BLaER1 (cell line): ENCODE results near the gene SLC26A5.
A peak's percentile ranks its signal among the peaks of the same experiment; 100 is the strongest.
"Not testable (repeated sequence)": the region's sequence is repeated elsewhere in the genome, so short reads cannot be mapped to it uniquely, and the experiment has no call there.

Experiments
- H3K27ac ChIP-seq: shearing (Covaris generic); formaldehyde crosslinking; 2 replicates; pipeline ENCODE4 v1.8.1; 2022
- H3K27me3 ChIP-seq: shearing (Covaris generic); formaldehyde crosslinking; 2 replicates; pipeline ENCODE4 v1.8.1; 2022
- H3K36me3 ChIP-seq: shearing (Covaris generic); formaldehyde crosslinking; 2 replicates; pipeline ENCODE4 v1.8.1; 2022
- H3K4me1 ChIP-seq: shearing (Covaris generic); formaldehyde crosslinking; 2 replicates; pipeline ENCODE4 v1.8.1; 2022
- H3K4me2 ChIP-seq: shearing (Covaris generic); formaldehyde crosslinking; 2 replicates; pipeline ENCODE4 v1.8.1; 2022
- H3K4me3 ChIP-seq: shearing (Covaris generic); formaldehyde crosslinking; 2 replicates; pipeline ENCODE4 v1.8.1; 2022
- H3K9ac ChIP-seq: shearing (Covaris generic); formaldehyde crosslinking; 2 replicates; pipeline ENCODE4 v1.8.1; 2022
- H3K9me3 ChIP-seq: shearing (Covaris generic); formaldehyde crosslinking; 2 replicates; pipeline ENCODE4 v1.8.1; 2022
- H4K20me1 ChIP-seq: shearing (Covaris generic); formaldehyde crosslinking; 2 replicates; pipeline ENCODE4 v1.8.1; 2022
- Cebpa-rat ChIP-seq: shearing (Covaris generic); IDR thresholded peaks from 2 replicates; pipeline ENCODE4 v1.8.1; 2022

SLC26A5 gene

DNA sequence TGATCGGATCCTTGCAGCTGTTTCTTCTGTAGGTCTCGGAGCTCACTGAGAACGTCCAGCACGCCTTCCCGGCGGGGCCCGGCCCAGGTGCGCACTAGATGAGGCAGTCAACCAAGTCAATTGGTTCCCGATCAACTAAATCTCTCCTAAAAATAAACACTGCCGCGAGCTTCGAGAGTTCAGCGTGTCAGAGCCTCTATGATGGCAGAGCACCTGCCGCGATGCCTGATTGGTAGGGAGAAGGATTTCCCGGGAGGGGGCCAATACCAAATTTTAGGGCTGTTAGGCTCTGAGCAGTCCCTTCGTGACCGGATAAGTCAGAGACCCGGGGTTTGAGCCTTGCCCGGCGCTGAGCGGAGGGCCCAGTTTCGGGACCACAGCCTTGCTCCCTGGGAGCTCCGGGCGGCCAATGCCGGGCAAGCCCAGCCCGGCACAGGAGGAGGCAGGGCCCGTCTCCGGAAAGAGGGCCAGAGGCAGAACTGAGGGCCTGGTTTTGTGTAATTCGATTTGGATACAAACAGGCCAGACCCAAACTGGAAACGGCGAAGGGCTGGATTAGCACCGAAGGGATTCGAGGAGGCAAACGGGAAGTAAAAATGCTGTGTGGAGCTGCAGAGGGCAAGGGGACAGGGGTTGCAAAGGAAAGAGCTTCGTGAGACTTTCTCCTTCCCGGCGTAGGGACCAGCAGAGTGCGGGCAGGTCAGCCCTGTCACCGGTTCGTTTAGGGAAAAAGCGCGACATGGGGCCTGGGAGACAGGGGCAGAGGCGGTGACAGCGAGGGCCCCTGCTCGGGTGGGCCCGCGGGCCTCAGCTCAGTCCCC lies 569 bp downstream of the SLC26A5 start:
- Histone ChIP-seq H3K27ac (no peak overlapping the region), H3K27me3 (peaks cover 50% of the 10 kb centered on the region), H3K4me2 (peak overlapping the region; percentile 68), H3K4me1 (peaks cover 11% of the 10 kb centered on the region), H3K4me3 (peak overlapping the region; percentile 54), H3K9ac (no peak overlapping the region), H3K9me3 (peaks cover 5% of the 10 kb centered on the region; the same call in 1 of the 2 replicates), H3K36me3 (no peaks in the 10 kb centered on the region), H4K20me1 (peaks cover 27% of the 10 kb centered on the region)
- TF ChIP-seq Cebpa-rat, result no peak

GRCh38 chr7:103439661-103440060 lies 6.3 kb downstream of the SLC26A5 start:
- Histone ChIP-seq H3K4me3 (no peak overlapping the region), H3K4me1 (no peaks in the 10 kb centered on the region), H4K20me1 (peaks cover 4% of the 10 kb centered on the region; the same call in 1 of the 2 replicates), H3K9ac (no peak overlapping the region), H3K36me3 (no peaks in the 10 kb centered on the region), H3K27me3 (peaks cover 21% of the 10 kb centered on the region), H3K9me3 (no peaks in the 10 kb centered on the region), H3K27ac (no peak overlapping the region), H3K4me2 (no peak overlapping the region)
- TF ChIP-seq Cebpa-rat, result no peak

DNA sequence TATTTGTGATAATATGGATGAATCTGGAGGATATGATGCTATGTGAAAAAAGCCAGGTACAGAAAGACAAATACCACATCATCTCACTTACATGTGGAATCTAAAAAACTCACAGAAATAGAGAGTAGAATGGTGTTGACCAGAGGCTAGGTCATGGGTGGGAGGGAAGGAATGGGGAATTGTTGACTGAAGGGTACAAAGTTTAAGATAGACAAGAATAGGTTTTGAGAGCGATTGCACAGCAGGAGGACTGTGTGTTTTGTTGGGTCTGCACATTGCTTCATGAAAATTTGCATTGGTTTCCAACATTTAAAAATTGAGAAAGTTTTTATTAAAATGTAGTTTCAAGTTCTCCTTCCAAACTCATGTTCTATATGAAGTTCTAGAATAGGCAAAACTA lies 8.4 kb downstream of the SLC26A5 start:
- no peaks in the 10 kb centered on the region for H4K20me1 ChIP-seq
- H3K36me3 ChIP-seq, result no peaks in the 10 kb centered on the region
- H3K27me3 ChIP-seq, result 0 out of 2 replicates have a peak, but pooled peaks cover under 1% of the 10 kb centered on the region
- H3K4me2 ChIP-seq, result no peak overlapping the region
- H3K9ac ChIP-seq, result no peak overlapping the region
- no peak for TF ChIP-seq Cebpa-rat
- H3K9me3 ChIP-seq, result peaks cover 6% of the 10 kb centered on the region; the same call in 1 of the 2 replicates
- peaks cover 12% of the 10 kb centered on the region for H3K4me1 ChIP-seq
- H3K27ac ChIP-seq, result no peak overlapping the region
- no peak overlapping the region for H3K4me3 ChIP-seq

GRCh38 chr7:103432712-103433111 lies 13.3 kb downstream of the SLC26A5 start:
- no peak overlapping the region for H3K27ac ChIP-seq
- peaks cover 22% of the 10 kb centered on the region for H3K4me1 ChIP-seq
- peaks cover 6% of the 10 kb centered on the region; the same call in 1 of the 2 replicates for H3K9me3 ChIP-seq
- TF ChIP-seq Cebpa-rat, result no peak
- peak overlapping the region; percentile 61 for H3K4me2 ChIP-seq
- H4K20me1 ChIP-seq, result no peaks in the 10 kb centered on the region
- no peak overlapping the region for H3K4me3 ChIP-seq
- no peaks in the 10 kb centered on the region for H3K36me3 ChIP-seq
- no peak overlapping the region for H3K9ac ChIP-seq
- H3K27me3 ChIP-seq, result no peaks in the 10 kb centered on the region

GRCh38 chr7:103425177-103425576 lies 20.8 kb downstream of the SLC26A5 start:
- no peaks in the 10 kb centered on the region for H4K20me1 ChIP-seq
- H3K4me1 ChIP-seq, result no peaks in the 10 kb centered on the region
- H3K9me3 ChIP-seq, result no peaks in the 10 kb centered on the region
- no peaks in the 10 kb centered on the region for H3K36me3 ChIP-seq
- H3K27ac ChIP-seq, result no peak overlapping the region
- H3K27me3 ChIP-seq, result no peaks in the 10 kb centered on the region
- TF ChIP-seq Cebpa-rat, result no peak
- no peak overlapping the region for H3K9ac ChIP-seq
- H3K4me2 ChIP-seq, result no peak overlapping the region
- no peak overlapping the region for H3K4me3 ChIP-seq

- Histone ChIP-seq H3K4me2 (no peak overlapping the region), H3K36me3 (no peaks in the 10 kb centered on the region), H3K4me3 (no peak overlapping the region), H3K27ac (no peak overlapping the region), H3K9me3 (no peaks in the 10 kb centered on the region), H3K9ac (no peak overlapping the region), H4K20me1 (no peaks in the 10 kb centered on the region), H3K27me3 (no peaks in the 10 kb centered on the region), H3K4me1 (no peaks in the 10 kb centered on the region)
- TF ChIP-seq Cebpa-rat, result no peak
These were observed 22.4 kb downstream of the SLC26A5 start for GRCh38 chr7:103423467-103424179.

DNA sequence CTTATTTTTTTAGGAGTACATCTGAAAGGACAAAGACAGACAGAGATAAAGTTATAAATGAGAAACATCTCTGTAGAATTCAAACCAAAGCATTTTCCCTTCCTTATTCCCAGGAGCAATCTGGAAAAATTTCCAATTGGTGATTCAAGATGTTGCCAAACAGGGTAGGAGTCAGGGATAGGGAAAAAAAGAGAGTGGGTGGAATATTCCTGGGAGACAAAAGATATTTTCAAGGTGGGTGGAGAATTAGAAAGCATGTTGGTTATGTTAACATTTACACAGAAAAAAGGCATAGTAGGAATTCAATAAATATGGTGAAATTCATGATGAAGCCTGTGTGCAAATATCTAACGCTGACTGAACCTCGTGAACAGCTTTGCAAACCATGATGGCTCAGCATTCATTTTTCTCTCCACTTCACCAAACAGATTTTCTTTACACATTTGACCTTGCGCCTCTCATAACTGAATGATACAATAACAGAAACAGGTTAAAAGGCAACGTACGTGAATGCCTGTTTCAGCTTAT lies 25.1 kb downstream of the SLC26A5 start:
- no peak for TF ChIP-seq Cebpa-rat

DNA sequence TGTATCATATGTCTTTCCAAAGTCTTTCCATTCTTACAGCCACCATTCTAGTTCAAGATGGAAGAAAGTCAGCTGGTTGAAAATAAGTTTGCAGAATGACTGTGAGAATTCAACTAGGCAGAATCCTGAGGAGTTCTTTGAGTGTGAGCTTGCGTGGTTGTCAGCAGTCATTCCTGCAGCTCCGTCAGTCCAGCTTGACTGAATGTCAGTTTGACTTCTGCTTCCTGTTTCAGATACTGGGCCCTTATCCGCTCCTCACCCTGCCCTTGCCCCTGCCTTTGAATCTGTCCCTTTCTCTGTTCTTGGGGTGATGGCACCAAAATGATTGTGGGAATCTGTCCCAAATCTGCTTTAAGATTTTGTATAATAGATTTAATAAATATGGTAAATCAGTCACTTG lies 27.8 kb downstream of the SLC26A5 start:
- Histone ChIP-seq H3K4me2 (no peak overlapping the region), H4K20me1 (no peaks in the 10 kb centered on the region), H3K9ac (no peak overlapping the region), H3K9me3 (no peaks in the 10 kb centered on the region), H3K36me3 (no peaks in the 10 kb centered on the region), H3K4me3 (no peak overlapping the region), H3K27me3 (no peaks in the 10 kb centered on the region), H3K27ac (no peak overlapping the region), H3K4me1 (no peaks in the 10 kb centered on the region)
- no peak for TF ChIP-seq Cebpa-rat

More for the DNA sequence above, 25.1 kb downstream of the SLC26A5 start:
- no peak overlapping the region for H3K4me2 ChIP-seq
- H3K36me3 ChIP-seq, result no peaks in the 10 kb centered on the region
- H3K27ac ChIP-seq, result no peak overlapping the region
- H3K4me3 ChIP-seq, result no peak overlapping the region
- H4K20me1 ChIP-seq, result no peaks in the 10 kb centered on the region
- H3K9ac ChIP-seq, result no peak overlapping the region
- no peaks in the 10 kb centered on the region for H3K27me3 ChIP-seq
- no peaks in the 10 kb centered on the region for H3K9me3 ChIP-seq
- no peaks in the 10 kb centered on the region for H3K4me1 ChIP-seq

DNA sequence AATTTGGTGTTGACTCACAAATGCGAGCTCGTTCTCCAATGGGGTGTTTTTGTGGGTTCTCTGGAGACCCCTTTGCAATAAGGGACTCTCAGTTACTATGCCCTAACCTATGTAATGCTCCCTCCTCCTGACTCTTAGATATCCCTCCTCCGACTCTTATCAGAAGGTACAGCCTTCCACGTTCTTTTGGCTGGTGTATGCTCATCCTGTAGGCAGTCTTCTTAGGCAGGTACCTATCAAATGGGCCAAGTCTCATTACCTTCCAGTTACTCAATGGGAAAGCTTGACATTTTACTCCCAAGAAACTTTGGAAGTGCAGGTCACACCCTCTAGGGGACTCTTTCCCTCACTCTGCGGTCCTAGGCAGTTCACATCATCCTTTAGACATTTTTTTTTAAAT lies 32.6 kb downstream of the SLC26A5 start:
- H4K20me1 ChIP-seq, result no peaks in the 10 kb centered on the region
- no peak overlapping the region for H3K9ac ChIP-seq
- no peak for TF ChIP-seq Cebpa-rat
- H3K27me3 ChIP-seq, result no peaks in the 10 kb centered on the region
- H3K36me3 ChIP-seq, result no peaks in the 10 kb centered on the region
- no peaks in the 10 kb centered on the region for H3K4me1 ChIP-seq
- H3K27ac ChIP-seq, result no peak overlapping the region
- H3K9me3 ChIP-seq, result no peaks in the 10 kb centered on the region
- no peak overlapping the region for H3K4me3 ChIP-seq
- H3K4me2 ChIP-seq, result no peak overlapping the region

DNA sequence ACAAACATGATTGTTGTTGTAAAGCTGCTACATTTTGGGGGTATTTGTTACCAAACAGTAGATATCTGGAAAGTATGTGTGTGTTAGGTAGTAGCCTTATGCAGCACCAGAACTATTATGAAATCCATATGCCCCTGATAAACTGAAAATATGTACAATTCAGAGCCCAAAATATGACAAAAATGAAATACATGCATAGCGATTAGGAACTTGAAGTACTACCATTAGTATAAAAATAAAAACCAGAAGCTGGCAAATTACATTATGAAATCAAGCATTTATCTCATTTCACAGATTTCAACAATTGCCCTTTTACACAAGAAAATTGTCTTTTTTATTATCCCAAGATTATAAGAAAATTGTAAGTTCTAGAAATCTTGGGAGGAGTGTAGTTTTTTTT lies 33.9 kb downstream of the SLC26A5 start:
- Histone ChIP-seq H3K4me1 (no peaks in the 10 kb centered on the region), H3K9ac (no peak overlapping the region), H3K36me3 (no peaks in the 10 kb centered on the region), H3K4me3 (no peak overlapping the region), H4K20me1 (no peaks in the 10 kb centered on the region), H3K27me3 (no peaks in the 10 kb centered on the region), H3K9me3 (no peaks in the 10 kb centered on the region), H3K27ac (no peak overlapping the region), H3K4me2 (no peak overlapping the region)
- no peak for TF ChIP-seq Cebpa-rat

DNA sequence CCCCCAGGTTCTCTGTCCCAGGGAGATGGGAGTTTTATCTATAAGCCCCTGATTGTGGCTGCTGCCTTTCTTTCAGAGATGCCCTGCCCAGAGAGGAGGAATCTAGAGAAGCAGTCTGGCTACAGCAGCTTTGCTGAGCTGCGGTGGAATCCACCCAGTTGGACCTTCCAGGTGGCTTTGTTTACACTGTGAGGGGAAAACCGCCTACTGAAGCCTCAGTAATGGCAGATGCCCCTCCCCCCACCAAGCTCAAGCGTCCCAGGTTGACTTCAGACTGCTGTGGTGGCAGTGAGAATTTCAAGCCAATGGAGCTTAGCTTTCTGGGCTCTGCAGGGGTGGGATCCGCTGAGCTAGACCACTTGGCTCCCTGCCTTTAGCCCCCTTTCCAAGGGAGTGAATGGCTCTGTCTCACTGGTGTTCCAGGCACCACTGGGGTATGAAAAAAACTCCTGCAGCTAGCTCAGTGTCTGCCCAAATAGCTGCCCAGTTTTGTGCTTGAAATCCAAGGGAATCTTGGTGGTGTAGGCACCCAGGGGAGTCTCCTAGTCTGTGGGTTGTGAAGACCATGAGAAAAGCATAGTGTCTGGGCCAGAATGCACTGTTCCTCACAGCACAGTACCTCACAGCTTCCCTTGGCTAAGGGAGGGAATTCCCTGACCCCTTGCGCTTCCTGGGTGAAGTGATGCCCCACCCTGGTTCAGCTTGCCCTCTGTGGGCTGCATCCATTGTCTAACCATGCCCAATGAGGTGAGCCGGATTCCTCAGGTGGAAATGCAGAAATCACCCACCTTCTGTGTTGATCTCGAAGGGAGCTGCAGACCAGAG lies 40.0 kb downstream of the SLC26A5 start:
- not testable (repeated sequence) for H3K36me3 ChIP-seq, H3K4me3 ChIP-seq, H3K4me2 ChIP-seq, H3K27ac ChIP-seq, H3K9me3 ChIP-seq, H3K9ac ChIP-seq, H3K27me3 ChIP-seq, H4K20me1 ChIP-seq, H3K4me1 ChIP-seq

DNA sequence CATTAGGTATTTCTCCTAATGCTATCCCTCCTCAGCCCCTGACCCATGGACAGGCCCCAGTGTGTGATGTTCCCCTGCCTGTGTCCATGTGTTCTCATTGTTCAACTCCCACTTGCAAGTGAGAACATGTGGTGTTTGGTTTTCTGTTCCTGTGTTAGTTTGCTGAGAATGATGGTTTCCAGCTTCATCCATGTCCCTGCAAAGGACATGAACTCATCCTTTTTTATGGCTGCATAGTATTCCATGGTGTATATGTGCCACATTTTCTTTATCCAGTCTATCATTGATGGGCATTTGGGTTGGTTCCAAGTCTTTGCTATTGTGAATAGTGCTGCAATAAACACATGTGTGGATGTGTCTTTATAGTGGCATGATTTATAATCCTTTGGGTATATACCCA lies 46.3 kb downstream of the SLC26A5 start:
- not testable (repeated sequence) for H3K4me1 ChIP-seq, H3K4me2 ChIP-seq, H3K27ac ChIP-seq, H3K4me3 ChIP-seq, H3K9ac ChIP-seq, H3K36me3 ChIP-seq, H3K9me3 ChIP-seq, H3K27me3 ChIP-seq, H4K20me1 ChIP-seq
